WTC11 (cell line): ENCODE results near the gene PDC. TPM values are rescaled to one million over a fixed set of nuclear protein-coding genes. Genes with fewer than 3 reads are reported as not detected.

Source experiments
- ATAC-seq: fragments of 200-7000 bp; cut with Tn5 transposase; 2 replicates; pipeline ENCODE4 v1.10.0; 2021; ENCODE audit warnings: mild to moderate bottlenecking, moderate library complexity
- CTCF ChIA-PET: fragments of 300-600 bp; sonication (Branson Sonifier 250); formaldehyde crosslinking; loops from one replicate; lab custom pipeline; 2021; ENCODE audit warnings: antibody characterized with exemption; lab: Charles Lee
- POLR2A ChIA-PET: fragments of 350-600 bp; sonication (Branson Sonifier 250); formaldehyde crosslinking; loops from one replicate; lab custom pipeline; 2021; ENCODE audit warnings: antibody characterized with exemption; lab: Charles Lee
- DNase-seq: peaks from one replicate; pipeline ENCODE4 v3.0.0; 2021; ENCODE audit warnings: low spot score
- H3K27ac Mint-ChIP-seq: 2 replicates; pipeline ENCODE4 v1.8.0; 2021; ENCODE audit warnings: mixed read lengths
- H3K27me3 Mint-ChIP-seq: 2 replicates; pipeline ENCODE4 v1.8.0; 2021; ENCODE audit warnings: low read depth, mild to moderate bottlenecking, moderate library complexity, mixed read lengths
- H3K36me3 Mint-ChIP-seq: 2 replicates; pipeline ENCODE4 v1.8.0; 2021; ENCODE audit warnings: mixed read lengths
- H3K4me1 Mint-ChIP-seq: 2 replicates; pipeline ENCODE4 v1.8.0; 2022; ENCODE audit warnings: mixed read lengths
- H3K4me3 Mint-ChIP-seq: 2 replicates; pipeline ENCODE4 v1.8.0; 2021; ENCODE audit warnings: mild to moderate bottlenecking, moderate library complexity, mixed read lengths
- H3K9me3 Mint-ChIP-seq: 2 replicates; pipeline ENCODE4 v1.8.0; 2021; ENCODE audit warnings: mixed read lengths
- ARID4B ChIP-seq: sonication (generic); formaldehyde crosslinking; IDR thresholded peaks from 2 replicates; pipeline ENCODE4 v1.8.0; 2023; ENCODE audit warnings: missing genetic modification reagents, mild to moderate bottlenecking, borderline replicate concordance
- ATF6 ChIP-seq: sonication (generic); formaldehyde crosslinking; IDR thresholded peaks from 2 replicates; pipeline ENCODE4 v1.8.1; 2023; ENCODE audit warnings: mild to moderate bottlenecking, missing genetic modification reagents
- CTCF ChIP-seq: fragments of 200-600 bp; IDR thresholded peaks from 2 replicates; pipeline ENCODE4 v1.8.0; 2022; ENCODE audit warnings: antibody characterized with exemption
- ETV6 ChIP-seq: sonication (generic); formaldehyde crosslinking; IDR thresholded peaks from 2 replicates; pipeline ENCODE4 v1.8.1; 2022; ENCODE audit warnings: mild to moderate bottlenecking, missing genetic modification reagents
- FOXJ3 ChIP-seq: sonication (generic); formaldehyde crosslinking; IDR thresholded peaks from 2 replicates; pipeline ENCODE4 v1.9.0; 2021; ENCODE audit warnings: missing genetic modification reagents, mild to moderate bottlenecking, borderline replicate concordance
- FOXP4 ChIP-seq: sonication (generic); formaldehyde crosslinking; IDR thresholded peaks from 2 replicates; pipeline ENCODE4 v1.8.0; 2022; ENCODE audit warnings: mild to moderate bottlenecking, missing genetic modification reagents
- GABPB1 ChIP-seq: sonication (generic); formaldehyde crosslinking; IDR thresholded peaks from 2 replicates; pipeline ENCODE4 v1.8.1; 2023; ENCODE audit warnings: mild to moderate bottlenecking, missing genetic modification reagents
- NFATC4 ChIP-seq: fragments of 250-450 bp; sonication (Bioruptor Pico); IDR thresholded peaks from 2 replicates; pipeline ENCODE4 v1.9.0; 2021; ENCODE audit warnings: mild to moderate bottlenecking
- NR3C1 ChIP-seq: sonication (generic); formaldehyde crosslinking; conservative IDR thresholded peaks from 2 replicates; pipeline ENCODE4 v1.8.1; 2023; ENCODE audit warnings: low read depth, mild to moderate bottlenecking, missing genetic modification reagents
- RELA ChIP-seq: sonication (generic); formaldehyde crosslinking; IDR thresholded peaks from 2 replicates; pipeline ENCODE4 v1.8.1; 2022; ENCODE audit warnings: missing genetic modification reagents, mild to moderate bottlenecking, borderline replicate concordance
- TEAD4 ChIP-seq: sonication (generic); formaldehyde crosslinking; IDR thresholded peaks from 2 replicates; pipeline ENCODE4 v1.8.0; 2022; ENCODE audit warnings: mild to moderate bottlenecking, missing genetic modification reagents
- TP53 ChIP-seq: sonication (generic); formaldehyde crosslinking; IDR thresholded peaks from 2 replicates; pipeline ENCODE4 v1.8.1; 2023; ENCODE audit warnings: mild to moderate bottlenecking, missing genetic modification reagents
- ZBTB43 ChIP-seq: sonication (generic); formaldehyde crosslinking; IDR thresholded peaks from 2 replicates; pipeline ENCODE4 v1.8.1; 2023; ENCODE audit warnings: mild to moderate bottlenecking, missing genetic modification reagents
- ZMAT4 ChIP-seq: fragments of 250-450 bp; sonication (Bioruptor Pico); IDR thresholded peaks from 2 replicates; pipeline ENCODE4 v1.9.0; 2021; ENCODE audit warnings: mild to moderate bottlenecking
- ZNF317 ChIP-seq: sonication (generic); formaldehyde crosslinking; IDR thresholded peaks from 2 replicates; pipeline ENCODE4 v1.8.1; 2023; ENCODE audit warnings: low read depth, mild to moderate bottlenecking, moderate library complexity, missing genetic modification reagents, borderline replicate concordance
- ZNF396 ChIP-seq: fragments of 250-450 bp; sonication (Bioruptor Pico); IDR thresholded peaks from 2 replicates; pipeline ENCODE4 v1.8.0; 2021; ENCODE audit warnings: mild to moderate bottlenecking, moderate library complexity, borderline replicate concordance
- ZNF416 ChIP-seq: fragments of 250-450 bp; sonication (Bioruptor Pico); IDR thresholded peaks from 2 replicates; pipeline ENCODE4 v1.9.0; 2021; ENCODE audit warnings: mild to moderate bottlenecking, inconsistent platforms
- ZNF671 ChIP-seq: fragments of 250-450 bp; sonication (Bioruptor Pico); IDR thresholded peaks from 2 replicates; pipeline ENCODE4 v1.8.0; 2021; ENCODE audit warnings: mild to moderate bottlenecking
- ZSCAN18 ChIP-seq: fragments of 250-450 bp; sonication (Bioruptor Pico); IDR thresholded peaks from 2 replicates; pipeline ENCODE4 v2.1.2; 2022; ENCODE audit warnings: mild to moderate bottlenecking, moderate library complexity
- total RNA-seq: library from RNA; stranded (reverse); gene quantifications from 3 replicates; pipeline ENCODE4 v1.2.3, GENCODE V29; 2021

Gene PDC
- total RNA-seq, 1 experiment from 2014 or later = not detected

GRCh38 chr1:186491336-186491735 lies 30.4 kb upstream of the PDC start:
- H3K4me3 Mint-ChIP-seq = no peak overlapping the region
- TF ChIP-seq TP53 (CRISPR knock-in tag) (no peak), ZNF416 (CRISPR knock-in tag) (no peak), FOXP4 (CRISPR knock-in tag) (no peak), NFATC4 (no peak), CTCF (no peak), ETV6 (CRISPR knock-in tag) (no peak), ARID4B (no peak), ZNF317 (CRISPR knock-in tag) (no peak), ZNF671 (CRISPR knock-in tag) (no peak), NR3C1 (CRISPR knock-in tag) (no peak), GABPB1 (no peak), ZSCAN18 (CRISPR knock-in tag) (no peak), ZNF396 (CRISPR knock-in tag) (no peak), RELA (CRISPR knock-in tag) (no peak), ZMAT4 (no peak), ZBTB43 (no peak), FOXJ3 (CRISPR knock-in tag) (no peak), ATF6 (CRISPR knock-in tag) (no peak), TEAD4 (CRISPR knock-in tag) (no peak)
- TF ChIP-seq, all 79 proteins: peak for 0
- Mint-ChIP-seq H3K27me3 (no peaks in the 10 kb centered on the region), H3K27ac (no peak overlapping the region), H3K36me3 (no peaks in the 10 kb centered on the region), H3K9me3 (peaks cover 3% of the 10 kb centered on the region; the same call in 1 of the 2 replicates), H3K4me1 (no peaks in the 10 kb centered on the region)
- DNase-seq = no peak
- ChIA-PET POLR2A (no interaction called here), CTCF (no interaction called here)
- ATAC-seq = no peak
